GM21737 (cell line): ENCODE data around the gene CCNH.

Experiments
- ATAC-seq: cut with Tn5 transposase; IDR thresholded peaks from one replicate; pipeline ENCODE4 v1.9.1; 2021; ENCODE audit warnings: mild to moderate bottlenecking, moderate library complexity; ENCODE audit not compliant: unreplicated experiment

CCNH gene

GRCh38 chr5:87403899-87404298 lies 8.8 kb downstream of the CCNH start:
- ATAC-seq, result no peak

DNA sequence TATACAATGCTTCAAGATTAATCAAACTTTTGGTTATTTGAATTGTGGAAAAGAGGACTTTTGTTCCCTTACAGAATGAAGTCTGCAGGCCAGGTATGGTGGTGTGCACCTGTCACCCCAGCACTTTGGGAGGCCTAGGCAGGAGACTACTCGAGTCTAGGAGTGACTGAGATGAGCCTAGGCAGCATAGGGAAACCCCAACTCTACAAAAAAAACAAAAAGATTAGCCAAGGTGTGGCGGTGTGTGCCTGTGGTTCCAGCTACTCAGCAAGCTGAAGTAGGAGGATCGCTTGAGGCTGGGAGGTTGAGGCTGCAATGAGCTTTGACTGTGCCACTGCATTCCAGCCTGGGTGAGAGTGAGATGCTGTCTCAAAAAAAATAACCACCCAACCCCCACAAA lies 9.3 kb downstream of the CCNH start:
- no peak for ATAC-seq

- no peak for ATAC-seq
Measured at GRCh38 chr5:87401626-87402025, 11.1 kb downstream of the CCNH start.

DNA sequence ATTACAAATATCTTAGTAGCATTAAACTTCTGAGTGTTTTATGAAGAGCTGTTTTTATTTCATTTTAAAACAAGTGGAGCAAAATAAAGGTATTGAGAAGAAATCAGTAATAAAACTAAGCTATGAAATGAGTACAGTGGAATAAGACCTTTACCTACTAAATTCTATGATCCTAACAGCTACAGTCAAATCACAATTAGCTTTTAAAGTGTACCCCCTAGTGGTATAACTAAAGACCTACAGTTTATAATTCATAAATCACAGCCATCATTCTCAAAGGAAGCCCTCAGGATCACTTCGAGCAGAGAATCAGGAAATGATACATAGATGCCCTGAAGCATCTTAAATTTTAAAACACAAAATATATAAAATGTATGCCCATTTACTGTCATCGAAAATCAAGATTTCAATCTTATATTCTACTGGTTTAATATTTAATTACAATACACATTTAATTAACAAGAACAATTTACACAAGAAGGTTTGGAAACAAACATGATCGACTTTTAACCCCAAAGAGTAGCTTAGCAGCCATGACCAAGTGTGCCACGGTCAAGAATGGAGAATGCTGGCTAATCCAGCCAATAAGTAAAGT lies 12.3 kb downstream of the CCNH start:
- ATAC-seq, result no peak

GRCh38 chr5:87399720-87400119 lies 13.0 kb downstream of the CCNH start:
- ATAC-seq, result no peak

- ATAC-seq, result no peak
Measured at GRCh38 chr5:87398981-87399614, 13.6 kb downstream of the CCNH start.

DNA sequence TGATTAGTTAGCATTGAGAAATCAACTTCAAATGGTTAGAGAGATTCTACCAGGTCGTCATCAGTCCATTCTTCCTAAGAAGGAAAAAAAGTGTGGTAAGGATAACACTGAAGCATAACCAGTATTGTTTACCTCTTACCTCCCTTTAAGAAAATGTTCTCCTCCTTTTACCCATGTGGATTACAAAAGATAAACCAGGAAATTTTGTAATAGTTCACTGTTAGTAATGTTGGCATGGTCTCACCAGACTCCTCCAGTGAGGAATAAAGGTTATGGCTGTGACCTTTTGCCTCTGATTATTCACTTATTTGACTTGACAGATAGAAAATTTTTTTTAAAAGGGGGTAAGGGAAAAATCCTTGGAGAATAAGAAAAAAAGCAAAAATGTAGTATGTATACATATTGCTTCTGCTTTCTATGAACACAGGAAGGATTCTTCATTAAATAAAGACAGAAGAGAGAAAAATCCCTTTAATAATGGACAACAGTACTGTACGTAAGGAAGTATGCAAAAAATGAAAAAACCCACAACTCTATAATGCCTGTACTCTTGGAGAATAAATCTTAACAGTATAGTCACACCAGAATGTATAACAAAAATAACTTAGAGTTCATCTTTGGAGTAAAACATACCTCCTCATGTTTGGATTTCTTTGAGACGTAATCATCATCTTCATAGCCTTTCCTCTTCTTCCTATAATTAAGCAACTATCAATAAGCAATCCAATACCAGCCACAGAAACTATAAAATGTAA lies 18.1 kb downstream of the CCNH start:
- no peak for ATAC-seq

GRCh38 chr5:87393331-87393730 lies 19.4 kb downstream of the CCNH start:
- ATAC-seq, result no peak

GRCh38 chr5:87392801-87393200 lies 19.9 kb downstream of the CCNH start:
- no peak for ATAC-seq

DNA sequence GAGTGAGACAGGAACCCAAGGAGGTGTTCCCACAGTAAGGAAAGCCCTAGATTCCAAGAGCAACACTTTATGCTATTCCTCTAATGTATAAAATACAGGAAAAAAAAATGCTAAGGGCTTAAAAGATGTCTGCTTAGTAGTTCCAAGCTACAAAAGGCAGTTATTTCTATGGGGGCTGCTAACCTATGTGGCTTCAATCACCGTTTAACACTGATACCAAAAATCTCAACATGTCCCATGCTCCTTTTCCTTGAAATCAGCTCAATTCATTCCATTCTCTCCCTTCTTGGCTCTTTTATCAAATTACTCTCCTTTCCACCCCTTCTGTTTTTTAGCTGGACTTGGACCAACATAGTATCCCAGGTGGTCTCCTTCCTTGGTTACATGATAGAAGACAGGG lies 20.6 kb downstream of the CCNH start:
- ATAC-seq, result no peak

- ATAC-seq, result no peak
Measured at GRCh38 chr5:87390576-87391199, 22.0 kb downstream of the CCNH start.

- no peak for ATAC-seq
Measured at GRCh38 chr5:87390075-87390474, 22.7 kb downstream of the CCNH start.

- no peak for ATAC-seq
Measured at GRCh38 chr5:87389296-87390034, 23.3 kb downstream of the CCNH start.

- no peak for ATAC-seq
Measured at GRCh38 chr5:87388129-87388528, 24.6 kb downstream of the CCNH start.

DNA sequence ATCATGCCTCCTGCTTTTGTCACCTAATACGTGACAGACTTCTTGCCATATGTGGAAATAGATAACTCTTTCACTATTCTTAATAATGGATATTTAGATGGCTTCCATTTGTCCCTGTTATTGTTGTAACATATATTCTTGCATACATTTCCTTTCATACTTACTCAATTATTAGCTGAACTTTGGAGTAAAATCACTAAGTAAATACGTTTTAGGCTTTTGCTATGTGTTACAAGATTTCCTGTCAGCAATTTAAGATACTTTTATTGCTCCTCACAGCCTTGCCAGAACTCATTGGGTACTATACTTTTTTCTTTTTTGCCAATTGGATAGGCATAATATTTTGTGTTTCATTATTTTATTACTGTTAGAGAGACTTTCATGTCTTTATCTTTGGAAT lies 26.9 kb downstream of the CCNH start:
- no peak for ATAC-seq

DNA sequence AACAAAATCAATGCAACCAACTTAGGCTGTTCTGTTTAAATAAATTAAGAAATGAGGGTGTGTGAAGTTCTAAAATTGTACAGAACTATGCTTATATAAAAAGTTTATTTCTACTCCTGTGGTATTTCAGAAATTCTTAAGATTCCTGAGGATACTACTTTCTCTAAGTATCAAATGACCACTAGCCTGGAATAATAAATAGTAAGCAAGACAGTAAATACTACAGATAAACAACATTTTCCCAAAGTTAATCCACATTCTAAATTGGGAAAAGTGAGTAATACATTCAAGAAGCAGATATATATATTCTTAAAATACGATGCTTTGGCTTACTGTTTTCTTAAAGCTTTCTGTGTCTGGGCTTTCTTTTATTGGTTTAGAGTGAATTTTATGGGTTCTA lies 29.5 kb downstream of the CCNH start:
- no peak for ATAC-seq

DNA sequence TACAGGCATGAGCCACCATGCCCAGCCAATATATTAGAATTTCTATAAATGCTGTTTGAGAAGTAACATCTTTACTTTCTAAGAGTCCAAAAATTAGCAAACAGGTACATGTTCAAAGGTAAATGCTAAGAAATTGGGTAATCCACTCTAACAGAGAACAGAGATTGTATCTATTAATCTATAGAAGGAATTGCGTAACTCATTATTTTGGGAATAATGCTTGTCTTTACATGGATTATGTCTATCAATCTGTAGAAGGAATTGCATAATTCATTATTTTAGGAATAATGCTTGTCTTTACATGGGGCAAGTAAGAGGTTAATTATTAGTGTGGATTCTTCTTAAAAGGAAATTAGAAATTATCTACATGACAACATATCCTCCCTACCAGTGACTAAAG lies 30.5 kb downstream of the CCNH start:
- no peak for ATAC-seq

- ATAC-seq, result no peak
Measured at GRCh38 chr5:87372705-87373104, 40.0 kb downstream of the CCNH start.

DNA sequence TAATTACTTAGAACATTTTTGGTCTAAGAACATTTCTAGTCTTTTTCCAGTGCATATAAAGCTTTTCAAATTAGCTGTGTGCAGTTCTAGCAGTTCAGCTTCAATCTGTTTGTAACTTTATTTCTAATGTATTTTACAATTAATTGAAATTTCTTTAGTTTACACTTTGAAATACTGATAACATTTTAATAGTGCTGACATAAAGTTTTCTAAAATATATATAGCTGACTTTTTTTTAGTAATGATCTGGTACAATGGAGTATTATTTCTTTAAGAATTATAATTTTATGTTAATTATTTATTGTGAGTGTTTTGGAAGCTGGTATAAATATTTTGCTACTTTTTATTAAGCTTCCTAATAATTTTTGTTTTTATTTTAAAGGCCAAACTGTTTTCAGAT lies 43.3 kb downstream of the CCNH start:
- no peak for ATAC-seq

- no peak for ATAC-seq
Measured at GRCh38 chr5:87368601-87369000, 44.1 kb downstream of the CCNH start.

GRCh38 chr5:87367243-87367642 lies 45.5 kb downstream of the CCNH start:
- ATAC-seq, result no peak
